Activated CD4-positive, CD25-positive, alpha-beta regulatory T cell treated with anti-CD3 and anti-CD28 coated beads, Interleukin-2, amount 50 U/mL, for 72 hours (primary cell): ENCODE data around the gene CRYBG3.
"Not testable (repeated sequence)": the region's sequence is repeated elsewhere in the genome, so short reads cannot be mapped to it uniquely, and the experiment has no call there.

Experiments
- DNase-seq: peaks from one replicate; pipeline ENCODE4 v3.0.0; 2021

Gene CRYBG3

DNA sequence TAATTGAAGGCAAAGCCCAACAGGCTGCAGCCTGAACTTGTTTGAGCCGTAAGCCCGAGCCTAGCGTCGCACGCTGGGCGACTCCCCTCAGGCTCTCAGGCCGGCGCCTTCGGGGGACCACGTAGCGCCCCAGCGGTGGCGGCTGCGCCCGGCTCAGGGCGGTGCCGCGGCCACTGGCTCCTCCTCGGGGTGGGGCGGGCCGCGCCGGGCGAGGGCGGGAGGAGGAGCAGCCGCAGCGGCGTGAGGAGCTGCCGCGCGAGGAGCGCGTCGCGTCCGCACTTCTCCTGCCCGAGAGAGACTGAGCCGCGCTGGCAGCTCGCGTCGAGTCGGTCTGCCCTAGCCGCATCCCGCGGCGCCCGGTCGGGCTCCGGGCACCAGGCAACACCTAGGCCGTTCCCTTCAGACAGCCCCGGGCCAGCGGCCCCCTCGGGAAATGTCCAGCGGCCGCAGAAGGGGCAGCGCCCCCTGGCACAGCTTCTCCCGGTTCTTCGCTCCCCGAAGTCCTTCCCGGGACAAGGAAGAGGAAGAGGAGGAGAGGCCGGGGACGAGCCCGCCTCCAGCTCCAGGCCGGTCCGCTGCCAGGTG, at the start of gene CRYBG3:
CRYBG3 (plus strand) TSS at position 238 of the 585 bp plus-strand sequence; CDS start at position 434, 196 bp downstream.
- DNase-seq: peak; percentile 83

DNA sequence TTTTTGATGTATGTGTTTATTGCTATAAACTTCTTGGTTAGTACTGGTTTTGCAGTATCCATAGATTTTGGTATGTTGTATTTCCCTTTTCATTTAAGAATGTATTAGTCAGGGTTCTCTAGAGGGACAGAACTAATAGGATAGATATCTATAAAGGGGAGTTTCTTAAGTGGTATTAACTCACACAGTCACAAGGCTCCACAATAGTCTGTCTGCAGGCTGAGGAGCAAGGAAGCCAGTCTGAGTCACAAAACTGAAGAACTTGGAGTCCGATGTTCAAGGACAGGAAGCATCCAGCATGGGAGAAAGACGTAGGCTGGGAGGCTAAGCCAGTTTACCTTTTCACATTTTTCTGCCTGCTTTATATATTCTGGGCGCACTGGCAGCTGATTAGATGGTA, 48.9 kb upstream of the CRYBG3 start:
- no peak for DNase-seq

- DNase-seq: no peak
Observed at GRCh38 chr3:97778152-97778551, 43.7 kb upstream of the CRYBG3 start.

DNA sequence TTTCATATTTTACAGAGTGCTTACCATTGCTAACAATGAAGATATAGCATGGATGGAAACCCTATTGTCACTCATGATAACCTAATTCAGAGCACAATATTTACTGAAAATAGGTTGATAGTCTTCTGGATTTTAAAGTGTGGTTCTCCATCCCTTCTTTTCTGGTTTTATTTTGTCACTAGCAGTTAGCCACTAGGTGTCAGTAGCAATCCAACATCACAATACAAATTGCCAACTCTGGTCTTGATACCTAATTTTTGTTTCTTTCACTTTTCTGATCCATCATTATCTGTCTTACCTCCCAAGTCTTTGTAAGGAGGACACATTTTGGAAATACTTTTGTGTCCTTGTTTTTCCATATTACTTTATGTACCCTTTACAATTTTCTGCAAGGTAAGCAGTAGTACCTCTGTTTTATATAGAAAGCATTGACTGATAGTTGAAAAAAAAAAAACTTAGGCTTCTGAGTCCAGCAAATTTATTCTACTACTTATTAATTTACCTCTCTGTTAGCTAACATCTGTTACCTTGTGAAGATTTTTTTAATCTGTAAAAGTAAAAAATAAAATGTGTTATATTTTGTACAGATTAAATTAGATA, 28.3 kb upstream of the CRYBG3 start:
- no peak for DNase-seq

GRCh38 chr3:97795951-97796350, 25.9 kb upstream of the CRYBG3 start:
- DNase-seq: no peak

GRCh38 chr3:97804471-97804870, 17.3 kb upstream of the CRYBG3 start:
- DNase-seq: no peak

DNA sequence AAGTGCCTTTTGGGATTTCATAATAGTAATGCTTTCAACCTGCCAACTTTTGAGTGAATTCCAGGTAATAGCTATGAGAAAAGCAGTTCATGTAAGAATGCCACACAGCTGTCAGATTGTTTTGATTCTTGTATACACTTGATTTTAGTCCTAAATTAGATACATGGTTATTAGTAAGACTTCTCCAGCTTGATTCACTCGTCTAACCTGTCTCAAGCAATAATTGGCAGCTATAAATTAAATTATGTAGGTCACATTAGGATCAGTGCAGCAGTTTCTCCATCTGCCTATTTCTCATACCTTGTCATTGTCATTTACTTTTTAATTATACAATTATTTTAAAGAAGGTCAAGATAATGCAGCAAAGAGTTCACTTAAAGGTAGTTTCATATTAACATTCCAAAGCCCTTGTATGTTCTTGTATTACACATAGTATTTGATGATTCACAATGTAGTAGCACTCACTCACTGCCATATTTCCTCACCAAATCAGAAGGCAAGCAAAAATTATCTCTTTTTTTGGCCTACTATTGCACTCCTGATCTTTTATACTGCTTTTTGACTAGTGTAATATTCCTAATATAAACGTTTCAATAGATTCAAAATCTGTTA, 10.9 kb upstream of the CRYBG3 start:
- no peak for DNase-seq

DNA sequence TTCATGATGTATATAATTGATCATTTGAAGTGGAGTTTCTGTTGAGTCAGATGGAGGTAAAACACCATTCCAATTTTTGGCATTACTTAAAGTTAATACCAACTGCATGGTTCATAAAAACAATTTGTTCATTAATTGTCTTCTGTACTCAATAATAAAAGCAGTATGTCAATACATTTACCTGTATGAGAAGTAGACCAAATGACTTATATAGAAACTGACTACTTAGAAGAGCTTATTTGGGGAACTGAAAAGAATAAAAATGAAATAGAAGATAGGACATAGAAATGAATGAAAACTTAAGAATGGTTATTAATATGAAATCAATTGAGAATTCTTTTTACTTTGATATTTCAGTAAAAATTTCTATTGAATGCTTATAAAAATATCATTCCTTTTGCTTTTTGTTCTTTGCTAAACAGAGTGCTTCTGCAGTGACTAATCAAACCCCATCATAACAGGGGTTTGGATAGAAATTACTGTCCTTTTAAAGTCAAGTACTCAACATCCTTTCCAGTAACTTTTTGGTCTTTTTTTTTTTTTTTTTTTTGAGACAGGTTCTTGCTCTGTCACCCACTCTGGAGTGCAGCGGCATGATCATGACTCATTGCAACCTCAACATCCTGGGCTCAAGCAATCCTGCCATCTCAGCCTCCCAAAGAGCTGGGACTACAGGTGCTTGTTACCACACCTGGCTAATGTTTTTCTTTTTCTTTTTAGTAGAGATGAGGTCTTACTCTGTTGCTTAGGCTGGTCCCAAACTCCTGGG, 6.5 kb upstream of the CRYBG3 start:
- no peak for DNase-seq

GRCh38 chr3:97816811-97817210, 5.0 kb upstream of the CRYBG3 start:
- DNase-seq: no peak

- DNase-seq: no peak
Observed at GRCh38 chr3:97817965-97818364, 3.8 kb upstream of the CRYBG3 start.

DNA sequence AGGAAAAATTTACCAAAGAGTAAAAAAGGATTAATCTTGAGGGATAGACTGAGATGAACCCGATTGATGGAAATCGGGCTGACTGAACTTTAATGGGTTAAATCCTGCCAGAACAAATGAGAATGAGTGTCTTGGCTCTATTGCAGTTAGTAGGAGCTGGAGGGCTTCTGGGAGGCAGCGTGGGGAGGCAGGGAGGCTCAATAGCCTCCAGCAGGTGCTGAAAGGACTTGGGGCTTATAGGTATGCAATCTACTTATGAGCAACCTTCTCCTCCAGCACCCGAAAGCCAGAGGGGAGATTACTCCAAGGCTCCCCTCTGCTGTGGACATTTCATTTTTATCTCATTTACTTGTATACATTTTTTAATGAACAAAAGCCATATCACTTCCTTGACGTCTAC, 1.0 kb upstream of the CRYBG3 start:
- no peak for DNase-seq

GRCh38 chr3:97821287-97821773, 481 bp upstream of the CRYBG3 start:
- peak; percentile 47 for DNase-seq

DNA sequence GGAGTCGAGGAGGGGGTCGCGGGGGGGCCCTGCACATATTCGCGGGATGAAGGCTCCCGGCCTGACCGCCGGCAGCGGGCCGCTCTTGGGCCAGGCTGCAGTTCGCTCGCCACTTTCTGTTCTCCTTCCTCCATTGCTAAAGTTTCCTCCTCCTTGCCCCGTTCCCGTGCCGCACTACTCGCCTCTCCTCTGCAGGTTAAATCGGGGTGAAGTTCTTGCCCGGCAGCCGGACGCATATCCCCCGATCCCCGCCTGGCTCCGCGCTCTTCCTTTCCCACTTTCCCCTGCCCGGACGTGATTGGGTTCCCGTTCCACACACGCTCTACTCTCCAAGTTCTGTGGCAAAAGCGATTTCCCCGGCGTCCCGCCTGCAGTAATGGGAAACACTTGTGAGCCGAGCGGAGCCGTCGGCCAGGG, 556 bp downstream of the CRYBG3 start:
- peak; percentile 41 for DNase-seq

DNA sequence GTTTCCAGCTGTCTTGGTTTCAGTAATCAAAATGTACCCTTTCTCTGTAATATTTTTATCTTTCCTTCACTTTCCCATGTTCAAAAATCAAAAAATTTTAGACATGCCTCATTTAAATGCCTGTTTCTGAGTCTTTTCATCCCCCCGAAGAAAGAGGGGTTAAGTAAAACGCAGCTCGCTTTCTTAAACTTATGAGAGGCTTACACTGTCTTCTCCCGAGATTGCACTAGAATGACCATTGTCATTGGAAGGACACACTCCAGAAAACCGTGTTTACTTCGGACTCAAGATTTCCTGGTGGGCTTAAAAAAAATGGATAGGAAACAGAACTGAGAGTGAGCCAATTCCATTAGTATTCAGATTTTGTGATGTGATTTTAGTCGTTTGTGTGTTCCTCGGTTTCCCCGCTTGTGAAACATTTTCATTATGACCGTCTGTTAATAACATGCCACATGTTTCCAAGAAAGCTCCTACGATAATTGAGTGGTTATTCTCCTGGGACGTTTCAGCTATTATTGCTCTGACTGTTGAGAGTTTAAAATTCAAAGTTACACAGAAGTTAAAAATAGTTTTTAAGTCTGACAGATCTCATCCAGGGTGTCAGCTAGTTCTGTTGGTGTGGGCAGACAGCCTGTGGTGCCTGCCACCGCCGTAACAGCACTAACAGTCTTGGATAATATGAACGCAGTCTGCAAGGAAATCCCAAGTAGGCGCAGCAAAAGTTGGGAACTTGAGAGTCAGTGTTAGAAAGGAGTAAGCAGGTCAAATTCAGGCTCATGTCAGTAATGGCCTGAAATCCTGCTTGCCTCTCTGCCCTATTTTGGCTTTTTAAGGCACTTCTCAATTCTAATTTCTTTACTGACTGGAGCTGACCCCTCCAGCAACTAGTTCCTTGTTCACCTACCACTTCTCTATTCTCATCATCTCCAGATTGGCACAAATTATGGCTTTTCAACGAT, 1.5 kb downstream of the CRYBG3 start:
- no peak for DNase-seq

GRCh38 chr3:97825101-97825500, 3.3 kb downstream of the CRYBG3 start:
- no peak for DNase-seq

- no peak for DNase-seq
Observed at GRCh38 chr3:97827741-97828471, 6.1 kb downstream of the CRYBG3 start.

GRCh38 chr3:97829198-97829597, 7.4 kb downstream of the CRYBG3 start:
- no peak for DNase-seq

- DNase-seq: no peak
Observed at GRCh38 chr3:97830638-97831037, 8.8 kb downstream of the CRYBG3 start.

- no peak for DNase-seq
Observed at GRCh38 chr3:97831140-97831539, 9.3 kb downstream of the CRYBG3 start.

DNA sequence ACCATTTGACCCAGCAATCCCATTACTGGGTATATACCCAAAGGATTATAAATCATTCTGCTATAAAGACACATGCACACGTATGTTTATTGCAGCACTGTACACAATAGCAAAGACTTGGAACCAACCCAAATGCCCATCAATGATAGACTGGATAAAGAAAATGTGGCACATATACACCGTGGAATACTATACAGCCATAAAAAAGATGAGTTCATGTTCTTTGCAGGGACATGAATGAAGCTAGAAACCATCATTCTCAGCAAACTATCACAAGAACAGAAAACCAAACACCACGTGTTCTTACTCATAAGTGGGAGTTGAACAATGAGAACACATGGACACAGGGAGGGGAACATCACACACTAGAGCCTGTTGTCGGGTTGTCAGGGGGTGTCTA, 11.4 kb downstream of the CRYBG3 start:
- DNase-seq: not testable (repeated sequence)

GRCh38 chr3:97835761-97836160, 13.9 kb downstream of the CRYBG3 start:
- no peak for DNase-seq

GRCh38 chr3:97838393-97838792, 16.6 kb downstream of the CRYBG3 start:
- DNase-seq: no peak
